ENCODE measurements around the gene PPDPF. TPM values are rescaled to one million over a fixed set of nuclear protein-coding genes. Genes with fewer than 3 reads are reported as not detected.

Gene PPDPF
- total RNA-seq, 1 experiment from 2014 or later, result 634 TPM

DNA sequence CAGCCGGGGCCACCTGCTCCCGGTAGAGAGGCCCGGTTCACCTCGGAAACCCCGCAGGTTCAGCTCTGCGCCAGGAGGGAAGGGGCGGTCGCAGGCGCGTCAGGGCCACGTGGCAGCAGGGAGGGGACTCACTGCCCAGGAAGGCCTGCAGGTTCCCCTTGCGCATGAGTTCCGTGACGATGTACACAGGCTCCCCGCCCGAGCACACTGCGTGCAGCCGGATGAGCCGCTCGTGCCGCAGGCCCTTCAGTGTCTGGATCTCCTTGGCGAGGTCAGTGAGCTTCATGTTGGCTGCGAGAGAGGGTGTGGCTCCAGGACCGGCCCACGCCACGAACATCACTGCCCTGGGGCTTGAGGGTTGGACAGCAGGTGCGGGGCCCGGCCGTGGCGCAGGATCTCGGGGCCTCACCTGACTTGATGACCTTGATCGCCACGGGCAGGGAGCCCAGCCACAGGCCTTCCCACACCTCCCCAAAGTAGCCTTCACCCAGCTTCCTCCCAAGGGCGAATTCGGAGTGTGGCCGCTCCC lies 21.5 kb downstream of the PPDPF start:
- ChIA-PET CTCF (interaction anchor here (0.6 to 1.4 kb wide), 8 partner anchors 12 to 523 kb away, joined by 3 to 4 read pairs (median 3); no protein-coding TSS in a partner anchor), POLR2A (interaction anchor here (0.6 kb wide), 1 partner anchor 414 kb away, joined by 5 read pairs; the partner anchor contains the start of gene UCKL1)
- H3K4me3 ChIP-seq (ENCODE audit: low read depth, low read length), result no peak overlapping the region
- intact Hi-C loops (cut with micrococcal nuclease; ENCODE audit: unreplicated experiment), result no loop called here
- H3K9me3 Mint-ChIP-seq (ENCODE audit: unreplicated experiment), result no peaks in the 10 kb centered on the region
- H3K36me3 ChIP-seq (ENCODE audit: control insufficient read depth, insufficient read depth, low read length), result no peaks in the 10 kb centered on the region
- H3K4me3 Mint-ChIP-seq (ENCODE audit: unreplicated experiment), result no peak overlapping the region
- no peaks in the 10 kb centered on the region for H3K27me3 Mint-ChIP-seq (ENCODE audit: insufficient read depth, unreplicated experiment)
- H3K4me1 Mint-ChIP-seq (ENCODE audit: low read depth, unreplicated experiment), result peaks cover 22% of the 10 kb centered on the region
- H3K27ac Mint-ChIP-seq (ENCODE audit: unreplicated experiment), result no peak overlapping the region
- BruUV-seq (replicated peaks), result no TSS peak
- no peak for DNase-seq
- peaks cover 36% of the 10 kb centered on the region for H3K4me1 ChIP-seq
- TF ChIP-seq, protein P1, sequence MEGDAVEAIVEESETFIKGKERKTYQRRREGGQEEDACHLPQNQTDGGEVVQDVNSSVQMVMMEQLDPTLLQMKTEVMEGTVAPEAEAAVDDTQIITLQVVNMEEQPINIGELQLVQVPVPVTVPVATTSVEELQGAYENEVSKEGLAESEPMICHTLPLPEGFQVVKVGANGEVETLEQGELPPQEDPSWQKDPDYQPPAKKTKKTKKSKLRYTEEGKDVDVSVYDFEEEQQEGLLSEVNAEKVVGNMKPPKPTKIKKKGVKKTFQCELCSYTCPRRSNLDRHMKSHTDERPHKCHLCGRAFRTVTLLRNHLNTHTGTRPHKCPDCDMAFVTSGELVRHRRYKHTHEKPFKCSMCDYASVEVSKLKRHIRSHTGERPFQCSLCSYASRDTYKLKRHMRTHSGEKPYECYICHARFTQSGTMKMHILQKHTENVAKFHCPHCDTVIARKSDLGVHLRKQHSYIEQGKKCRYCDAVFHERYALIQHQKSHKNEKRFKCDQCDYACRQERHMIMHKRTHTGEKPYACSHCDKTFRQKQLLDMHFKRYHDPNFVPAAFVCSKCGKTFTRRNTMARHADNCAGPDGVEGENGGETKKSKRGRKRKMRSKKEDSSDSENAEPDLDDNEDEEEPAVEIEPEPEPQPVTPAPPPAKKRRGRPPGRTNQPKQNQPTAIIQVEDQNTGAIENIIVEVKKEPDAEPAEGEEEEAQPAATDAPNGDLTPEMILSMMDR (IDR thresholded peaks at IDR 0.05; ENCODE audit: insufficient read depth in 1 of 2, low read depth in 1 of 2, low read length in 1 of 2, severe bottlenecking in 1 of 2, unreplicated experiment in 1 of 2), result no peak
- H3K9me3 ChIP-seq, result no peaks in the 10 kb centered on the region
- peaks cover 5% of the 10 kb centered on the region for H3K36me3 Mint-ChIP-seq (ENCODE audit: insufficient read depth, unreplicated experiment)
- no peaks in the 10 kb centered on the region for H3K27me3 ChIP-seq (replicated peaks; ENCODE audit: control insufficient read depth, insufficient read depth, low read length)

DNA sequence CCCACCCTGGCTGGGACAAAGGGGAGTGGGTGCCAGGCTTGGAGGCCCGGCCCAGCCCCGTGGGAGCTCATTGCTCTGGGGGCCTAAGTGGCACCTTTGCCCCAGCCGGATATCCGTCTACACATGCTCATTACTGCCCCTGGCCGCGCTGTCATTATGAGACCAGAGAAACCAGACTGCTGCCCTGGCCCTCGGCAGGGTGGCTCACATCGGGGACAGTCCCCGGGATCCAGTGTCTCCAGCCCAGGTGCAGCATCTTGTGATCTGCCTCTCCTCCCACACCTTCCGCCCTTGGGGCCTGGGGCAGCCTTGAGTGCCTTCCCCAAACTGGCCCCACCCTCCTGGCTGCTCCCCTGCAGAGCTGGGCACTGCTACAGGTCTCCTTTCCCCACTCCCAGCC lies 22.1 kb downstream of the PPDPF start:
- Mint-ChIP-seq H3K27me3 (ENCODE audit: insufficient read depth, unreplicated experiment) (no peaks in the 10 kb centered on the region), H3K9me3 (ENCODE audit: unreplicated experiment) (no peaks in the 10 kb centered on the region), H3K4me1 (ENCODE audit: low read depth, unreplicated experiment) (peaks cover 22% of the 10 kb centered on the region), H3K27ac (ENCODE audit: unreplicated experiment) (no peak overlapping the region), H3K4me3 (ENCODE audit: unreplicated experiment) (no peak overlapping the region), H3K36me3 (ENCODE audit: insufficient read depth, unreplicated experiment) (peaks cover 4% of the 10 kb centered on the region)
- DNase-seq, result no peak
- POLR2A ChIA-PET, result interaction anchor here (0.6 kb wide), 1 partner anchor 82 kb away, joined by 5 read pairs; no protein-coding TSS in a partner anchor
- no peaks in the 10 kb centered on the region for H3K36me3 ChIP-seq (ENCODE audit: control insufficient read depth, insufficient read depth, low read length)
- CTCF ChIA-PET, result interaction anchor here (0.6 to 1.4 kb wide), 3 partner anchors 14 to 179 kb away, joined by 3 read pairs; no protein-coding TSS in a partner anchor
- TF ChIP-seq, protein P1 (IDR thresholded peaks at IDR 0.05; ENCODE audit: insufficient read depth in 1 of 2, low read depth in 1 of 2, low read length in 1 of 2, severe bottlenecking in 1 of 2, unreplicated experiment in 1 of 2), result no peak
- no TSS peak for BruUV-seq (replicated peaks)
- H3K27me3 ChIP-seq (replicated peaks; ENCODE audit: control insufficient read depth, insufficient read depth, low read length), result no peaks in the 10 kb centered on the region
- peaks cover 30% of the 10 kb centered on the region for H3K4me1 ChIP-seq
- intact Hi-C loops (cut with micrococcal nuclease; ENCODE audit: unreplicated experiment), result no loop called here
- H3K4me3 ChIP-seq (ENCODE audit: low read depth, low read length), result no peak overlapping the region
- no peaks in the 10 kb centered on the region for H3K9me3 ChIP-seq

DNA sequence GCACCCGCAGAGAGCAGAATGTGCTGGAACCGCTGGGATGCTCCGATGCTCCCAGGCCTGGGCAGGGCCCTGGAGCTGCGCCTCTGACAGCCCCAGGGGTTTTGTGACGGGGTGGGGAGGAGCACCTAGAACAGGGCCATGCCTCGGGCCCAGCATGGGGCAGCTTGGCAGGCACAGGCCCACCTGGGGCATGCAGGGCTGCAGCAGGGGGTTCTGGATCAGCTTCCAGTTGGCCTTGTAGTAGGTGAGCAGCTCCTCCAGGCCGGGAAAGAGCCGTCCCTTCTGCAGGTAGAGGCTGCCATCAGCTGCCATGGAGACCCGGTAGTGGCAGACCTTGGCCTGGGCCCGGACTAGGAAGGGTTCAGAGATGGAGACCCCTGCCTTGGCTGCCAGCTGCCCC lies 22.6 kb downstream of the PPDPF start:
- H3K4me3 Mint-ChIP-seq (ENCODE audit: unreplicated experiment), result no peak overlapping the region
- no peaks in the 10 kb centered on the region for H3K27me3 Mint-ChIP-seq (ENCODE audit: insufficient read depth, unreplicated experiment)
- ChIA-PET POLR2A (interaction anchor here (0.6 kb wide), 1 partner anchor 81 kb away, joined by 5 read pairs; no protein-coding TSS in a partner anchor), CTCF (no interaction called here)
- H3K27me3 ChIP-seq (replicated peaks; ENCODE audit: control insufficient read depth, insufficient read depth, low read length), result no peaks in the 10 kb centered on the region
- no peaks in the 10 kb centered on the region for H3K9me3 Mint-ChIP-seq (ENCODE audit: unreplicated experiment)
- intact Hi-C loops (cut with micrococcal nuclease; ENCODE audit: unreplicated experiment), result no loop called here
- peaks cover 22% of the 10 kb centered on the region for H3K4me1 Mint-ChIP-seq (ENCODE audit: low read depth, unreplicated experiment)
- H3K9me3 ChIP-seq, result no peaks in the 10 kb centered on the region
- H3K4me3 ChIP-seq (ENCODE audit: low read depth, low read length), result no peak overlapping the region
- H3K36me3 Mint-ChIP-seq (ENCODE audit: insufficient read depth, unreplicated experiment), result no peaks in the 10 kb centered on the region
- TF ChIP-seq, protein P1 (IDR thresholded peaks at IDR 0.05; ENCODE audit: insufficient read depth in 1 of 2, low read depth in 1 of 2, low read length in 1 of 2, severe bottlenecking in 1 of 2, unreplicated experiment in 1 of 2), result no peak
- DNase-seq, result no peak
- no peaks in the 10 kb centered on the region for H3K36me3 ChIP-seq (ENCODE audit: control insufficient read depth, insufficient read depth, low read length)
- H3K4me1 ChIP-seq, result peaks cover 28% of the 10 kb centered on the region
- BruUV-seq (replicated peaks), result no TSS peak
- H3K27ac Mint-ChIP-seq (ENCODE audit: unreplicated experiment), result no peak overlapping the region
